Sigmoid colon (tissue), 7 donors: Measurements from ENCODE around the gene URB1. TPM values are rescaled to one million over a fixed set of nuclear protein-coding genes. Genes with fewer than 3 reads are reported as not detected.
A peak's percentile ranks its signal among the peaks of the same experiment; 100 is the strongest.
"Not testable (repeated sequence)": the region's sequence is repeated elsewhere in the genome, so short reads cannot be mapped to it uniquely, and the experiment has no call there.

Source experiments
- DNase-seq: peaks from one replicate; pipeline ENCODE4 v3.0.0-alpha.2; 2019
- H3K27ac ChIP-seq, 4 donors: fragments of 200-600 bp; sonication (generic); one replicate each; pipeline ENCODE4 v1.5.1; 2016 to 2019; ENCODE audit warnings: mild to moderate bottlenecking in 1 of 4
- H3K27me3 ChIP-seq, 3 donors: fragments of 200-600 bp; sonication (generic); one replicate each; pipeline ENCODE4 v1.5.1; 2019; ENCODE audit warnings: mild to moderate bottlenecking in 1 of 3
- H3K36me3 ChIP-seq, 4 donors: fragments of 200-600 bp; sonication (generic); one replicate each; pipeline ENCODE4 v1.5.1; 2016 to 2019
- H3K4me1 ChIP-seq, 4 donors: fragments of 200-600 bp; sonication (generic); one replicate each; pipeline ENCODE4 v1.5.1; 2017 to 2019
- H3K4me3 ChIP-seq, 4 donors: fragments of 200-600 bp; sonication (generic); one replicate each; pipeline ENCODE4 v1.5.1; 2017 to 2019; ENCODE audit warnings: mild to moderate bottlenecking in 2 of 4, moderate library complexity in 1 of 4
- H3K9me3 ChIP-seq, 4 donors: fragments of 200-600 bp in 3 of 4; sonication (generic) in 3 of 4; one replicate each; pipeline versions ENCODE4 v1.5.1 to v1.6.1; 2013 to 2019
- CTCF ChIP-seq, 4 experiments: fragments of 450-650 bp in 3 of 4; fragments of 200-600 bp in 1 of 4; IDR thresholded peaks; one replicate each; pipeline ENCODE4 v1.5.1; 2016 to 2019; ENCODE audit warnings: antibody characterized with exemption in 4 of 4, mild to moderate bottlenecking in 3 of 4, moderate library complexity in 2 of 4
- EP300 ChIP-seq, 4 donors: sonication (generic); formaldehyde crosslinking; IDR thresholded peaks; one replicate each; pipeline ENCODE4 v1.6.1; 2017; ENCODE audit warnings: antibody characterized with exemption in 4 of 4
- POLR2A ChIP-seq, 2 donors: fragments of 450-650 bp; IDR thresholded peaks; one replicate each; pipeline ENCODE4 v1.6.1; 2016; ENCODE audit warnings: antibody characterized with exemption in 2 of 2, mild to moderate bottlenecking in 2 of 2, moderate library complexity in 2 of 2
- POLR2AphosphoS5 ChIP-seq, 4 donors: sonication (generic); formaldehyde crosslinking; IDR thresholded peaks; one replicate each; pipeline ENCODE4 v1.6.1; 2017; ENCODE audit warnings: antibody characterized with exemption in 4 of 4
- WGBS, 2 donors: extraction: QIAGEN DNeasy Blood & Tissue Kit; methylation state at CpG; one replicate each; pipeline ENCODE4 v1.1.7; 2013; 5-methylcytosine and 5-hydroxymethylcytosine counted together
- intact Hi-C: fragments of 100-400 bp; cut with DNase I; formaldehyde crosslinking; loops from one replicate; pipeline ENCODE4 v1.15.1; 2023
- polyA plus RNA-seq, 3 donors: library from polyadenylated mRNA; stranded (reverse); fragments of 200-250 nt; gene quantifications; one replicate each; pipeline ENCODE4 v1.2.3, GENCODE V29; 2013
- total RNA-seq, 4 donors: library from RNA; depleted of rRNA; stranded (reverse); fragments of >200 nt; gene quantifications; one replicate each; pipeline ENCODE4 v1.1.0, GENCODE V29; 2016
- donor health status: healthy with polysubstance abuse.
- donor health status: Bipolar disorder and iron deficiency.
- donor health status: healthy.

Gene URB1
- total and polyA plus RNA-seq, 7 donors: 0.60 to 16.7 (median 7.5) TPM

DNA sequence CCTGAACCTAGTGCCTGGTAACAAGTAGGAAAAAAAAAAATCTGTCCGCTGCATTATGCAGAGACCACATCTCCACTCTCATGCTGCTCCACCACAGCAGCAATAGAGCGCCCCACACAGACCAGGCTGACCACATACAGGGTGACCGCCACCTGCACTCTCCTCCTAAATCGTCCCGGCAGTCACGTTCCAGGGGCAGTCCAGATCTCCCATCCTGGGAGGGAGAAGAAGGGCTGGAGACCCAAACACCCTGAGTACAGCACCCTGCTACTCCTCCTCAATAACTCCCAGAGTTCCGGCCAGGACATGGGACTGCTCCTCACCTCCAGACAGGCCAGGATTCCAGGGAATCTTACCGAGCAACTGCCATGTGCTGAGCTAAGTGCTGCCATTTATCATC, 15.3 kb downstream of the URB1 start:
- no peaks in the 10 kb centered on the region for H3K9me3 ChIP-seq
- no peak for DNase-seq
- no peak overlapping the region for H3K27ac ChIP-seq
- peaks cover 4 to 47% (median 9%) of the 10 kb centered on the region in 4 donors for H3K36me3 ChIP-seq
- peaks cover 0 to 17% (median 8%) of the 10 kb centered on the region in 4 donors for H3K4me1 ChIP-seq
- no peaks in the 10 kb centered on the region for H3K27me3 ChIP-seq
- intact Hi-C loops: no loop called here
- TF ChIP-seq CTCF (IDR thresholded peaks at IDR 0.05): no peak
- TF ChIP-seq POLR2AphosphoS5 (IDR thresholded peaks at IDR 0.05): no peak
- TF ChIP-seq POLR2A (IDR thresholded peaks at IDR 0.05): no peak
- TF ChIP-seq EP300 (IDR thresholded peaks at IDR 0.05): no peak
- no peak overlapping the region for H3K4me3 ChIP-seq
- WGBS, 2 donors: 91 to 95% methylated on average over 8 of the region's 8 CpGs

DNA sequence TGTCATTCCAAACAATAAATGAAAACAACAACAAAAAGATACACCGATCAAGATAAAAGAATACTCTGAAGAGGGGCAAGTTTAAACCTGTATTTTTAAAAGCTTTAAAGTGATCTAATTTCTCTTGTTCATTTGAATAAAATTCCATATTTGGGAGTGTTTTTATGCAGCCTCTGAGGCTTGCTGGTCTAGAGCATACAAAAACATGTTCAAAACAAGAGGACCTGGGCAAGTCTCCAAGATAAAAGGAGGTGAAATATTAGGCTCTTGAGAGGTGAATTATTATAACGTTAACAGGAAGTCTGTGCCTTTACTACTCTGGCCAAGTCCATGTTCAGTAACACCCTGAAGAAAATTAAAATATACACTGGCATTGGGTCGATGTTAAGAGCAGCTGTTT, 20.1 kb downstream of the URB1 start:
- TF ChIP-seq EP300 (IDR thresholded peaks at IDR 0.05) (no peak), CTCF (IDR thresholded peaks at IDR 0.05) (no peak), POLR2AphosphoS5 (IDR thresholded peaks at IDR 0.05) (peak in 3 of 4 donors; percentile 37 to 43 (median 42)), POLR2A (IDR thresholded peaks at IDR 0.05) (no peak)
- peaks cover 0 to 33% (median 25%) of the 10 kb centered on the region in 4 donors for H3K4me1 ChIP-seq
- H3K36me3 ChIP-seq: peaks cover 0 to 37% (median 13%) of the 10 kb centered on the region in 4 donors
- 83 to 84% methylated on average over 3 of the region's 3 CpGs for WGBS, 2 donors
- H3K4me3 ChIP-seq: no peak overlapping the region
- H3K27me3 ChIP-seq: no peaks in the 10 kb centered on the region
- intact Hi-C loops: no loop called here
- H3K9me3 ChIP-seq: no peaks in the 10 kb centered on the region
- no peak for DNase-seq
- peak overlapping the region; percentile 70 to 83 (median 79) for H3K27ac ChIP-seq

DNA sequence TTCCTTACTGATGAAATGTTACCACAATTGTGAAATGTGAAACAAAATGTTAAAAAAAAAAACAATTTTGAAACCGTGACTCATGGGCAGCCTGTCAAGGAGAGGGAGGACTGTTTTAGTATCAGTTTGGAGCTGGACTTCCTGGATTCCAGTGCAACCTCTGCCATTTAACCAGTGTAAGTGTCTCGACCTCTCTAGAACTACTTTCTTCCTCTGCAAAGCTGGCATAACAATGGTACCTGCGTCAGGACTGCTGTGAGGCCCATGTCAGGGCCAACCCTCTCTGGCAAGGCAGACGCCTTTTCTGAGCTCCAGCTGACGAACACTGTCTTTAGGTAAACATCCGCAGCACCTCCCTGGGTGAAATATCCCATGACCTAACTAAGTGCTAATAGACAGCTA, 20.9 kb downstream of the URB1 start:
- H3K4me3 ChIP-seq: no peak overlapping the region
- DNase-seq: peak; percentile 81
- WGBS, 2 donors: 75 to 77% methylated on average over 6 of the region's 6 CpGs
- TF ChIP-seq CTCF (IDR thresholded peaks at IDR 0.05) (no peak), POLR2AphosphoS5 (IDR thresholded peaks at IDR 0.05) (peak in 1 of 4 donors; percentile 55), EP300 (IDR thresholded peaks at IDR 0.05) (peak in 1 of 4 donors; percentile 25), POLR2A (IDR thresholded peaks at IDR 0.05) (no peak)
- H3K9me3 ChIP-seq: no peaks in the 10 kb centered on the region
- intact Hi-C loops: no loop called here
- peak overlapping the region; percentile 70 to 83 (median 79) for H3K27ac ChIP-seq
- H3K36me3 ChIP-seq: peaks cover 0 to 39% (median 19%) of the 10 kb centered on the region in 4 donors
- H3K4me1 ChIP-seq: peaks cover 0 to 33% (median 25%) of the 10 kb centered on the region in 4 donors
- no peaks in the 10 kb centered on the region for H3K27me3 ChIP-seq

GRCh38 chr21:32370998-32371766, 21.6 kb downstream of the URB1 start:
- DNase-seq: no peak
- Histone ChIP-seq H3K27me3 (no peaks in the 10 kb centered on the region), H3K27ac (peak overlapping the region; percentile 70 to 83 (median 79)), H3K4me1 (peaks cover 0 to 33% (median 25%) of the 10 kb centered on the region in 4 donors), H3K4me3 (no peak overlapping the region), H3K9me3 (no peaks in the 10 kb centered on the region), H3K36me3 (peaks cover 6 to 46% (median 26%) of the 10 kb centered on the region in 4 donors)
- intact Hi-C loops: no loop called here
- WGBS, 2 donors: 83 to 89% methylated on average over 6 of the region's 6 CpGs
- no peak for TF ChIP-seq EP300 (IDR thresholded peaks at IDR 0.05)
- peak in 1 of 4 donors; percentile 23 for TF ChIP-seq POLR2AphosphoS5 (IDR thresholded peaks at IDR 0.05)

DNA sequence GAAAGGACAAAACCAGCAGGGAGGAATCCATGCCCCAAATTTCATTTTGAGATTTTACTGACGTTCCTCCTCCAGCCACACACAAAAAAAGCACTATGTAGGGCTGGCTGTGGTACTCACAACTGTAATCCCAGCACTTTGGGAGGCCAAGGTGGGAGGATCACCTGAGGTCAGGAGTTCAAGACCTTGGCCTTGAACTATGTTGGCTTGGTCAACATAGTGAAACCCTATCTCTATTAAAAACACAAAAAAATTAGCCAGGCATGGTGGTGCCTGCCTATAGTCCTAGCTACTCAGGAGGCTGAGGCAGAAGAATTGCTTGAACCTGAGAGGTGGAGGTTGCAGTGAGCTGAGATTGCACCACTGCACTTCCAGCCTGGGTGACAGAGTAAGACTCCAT, 23.9 kb downstream of the URB1 start:
- H3K9me3 ChIP-seq, intact Hi-C loops, H3K4me3 ChIP-seq, DNase-seq, H3K27me3 ChIP-seq: not testable (repeated sequence)
- H3K4me1 ChIP-seq: peaks cover 0 to 33% (median 25%) of the 10 kb centered on the region in 4 donors
- H3K27ac ChIP-seq: peak overlapping the region in 2 of 4 donors; percentile 19 to 80
- H3K36me3 ChIP-seq: peaks cover 13 to 60% (median 40%) of the 10 kb centered on the region in 4 donors
- WGBS, 2 donors: 79 to 89% methylated on average over 1 of the region's 1 CpG
